HG02623 (cell line): ENCODE data around the gene SCG2.

ENCODE experiments used
- ATAC-seq: cut with Tn5 transposase; IDR thresholded peaks from one replicate; pipeline ENCODE4 v1.9.1; 2021; ENCODE audit warnings: moderate library complexity; ENCODE audit not compliant: unreplicated experiment

Gene SCG2

GRCh38 chr2:223582001-223582400, 20.2 kb downstream of the SCG2 start:
- no peak for ATAC-seq

DNA sequence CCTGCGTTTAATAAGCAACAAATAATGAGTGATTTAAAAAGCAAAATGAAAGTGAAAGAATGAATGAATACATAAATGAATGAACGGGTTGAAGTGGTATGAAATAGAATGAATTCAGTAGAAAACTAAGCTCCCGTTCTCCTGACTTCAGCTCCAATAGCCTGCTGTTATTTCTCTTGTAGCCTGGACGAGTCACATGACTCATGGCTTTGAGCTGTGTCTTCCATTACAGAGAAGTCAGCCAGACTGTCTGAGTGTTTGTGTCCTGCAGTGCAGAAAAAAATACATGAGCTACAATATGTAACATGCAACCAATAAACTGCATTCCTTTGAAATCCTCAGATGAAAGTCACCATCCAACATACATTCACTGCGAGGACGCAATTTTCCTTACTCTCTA, 21.2 kb downstream of the SCG2 start:
- ATAC-seq = no peak

- ATAC-seq = no peak
These were observed 23.3 kb downstream of the SCG2 start for GRCh38 chr2:223578846-223579245.

DNA sequence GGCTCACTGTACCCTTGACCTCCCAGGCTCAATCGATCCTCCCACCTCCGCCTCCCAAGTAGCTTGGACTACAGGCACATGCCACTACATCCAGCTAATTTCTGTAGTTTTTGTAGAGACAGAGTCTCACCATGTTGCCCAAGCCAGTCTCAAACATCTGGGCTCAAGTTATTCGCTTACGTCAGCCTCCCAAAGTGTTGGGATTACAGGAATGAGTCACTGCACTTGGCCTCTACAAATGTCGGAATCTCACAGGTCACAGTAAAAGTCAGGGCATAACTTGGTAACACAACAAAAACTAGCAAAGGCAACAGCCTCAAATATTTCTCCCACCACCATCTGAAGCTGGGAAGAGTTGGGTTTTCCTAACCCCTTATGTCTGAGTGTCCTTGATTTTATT, 25.3 kb downstream of the SCG2 start:
- ATAC-seq = no peak

DNA sequence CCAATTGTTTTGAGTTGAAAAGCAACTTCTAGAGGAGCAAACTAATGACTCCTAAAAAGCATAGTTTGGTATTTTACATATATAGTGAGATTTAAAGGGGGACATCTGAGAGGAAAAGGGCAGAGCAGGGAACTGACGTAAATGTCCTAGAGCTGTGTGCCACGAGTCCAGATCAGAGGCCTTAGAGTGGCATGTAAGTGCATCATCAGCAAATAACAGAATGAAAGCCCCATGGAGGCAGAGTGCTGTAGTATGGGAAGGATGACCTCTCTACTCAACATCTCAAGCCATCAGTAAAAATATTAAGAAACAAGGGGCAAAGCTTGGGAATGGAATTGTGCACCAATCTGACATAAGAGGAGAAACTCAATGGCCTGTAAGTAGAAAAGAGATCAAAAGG, 31.4 kb downstream of the SCG2 start:
- no peak for ATAC-seq

DNA sequence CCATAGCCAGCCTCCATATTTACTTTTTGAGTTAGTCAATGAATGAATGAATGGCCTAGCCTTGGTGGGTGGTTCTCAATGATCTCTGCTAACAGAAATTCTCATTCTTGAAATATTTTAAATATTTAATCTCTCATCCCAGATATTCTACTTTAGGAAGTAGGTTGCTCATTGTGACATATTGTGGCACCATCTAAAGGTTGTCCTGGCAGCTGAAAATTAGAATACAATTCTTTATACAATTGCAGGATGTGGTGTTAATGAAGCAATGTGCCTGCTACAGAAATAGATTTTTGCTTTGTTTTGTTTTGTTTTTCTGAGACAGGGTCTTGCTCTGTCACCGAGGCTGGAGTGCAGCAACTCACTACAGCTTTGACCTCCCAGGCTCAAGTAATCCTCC, 35.8 kb downstream of the SCG2 start:
- no peak for ATAC-seq

- no peak for ATAC-seq
These were observed 38.7 kb downstream of the SCG2 start for GRCh38 chr2:223563462-223563861.

DNA sequence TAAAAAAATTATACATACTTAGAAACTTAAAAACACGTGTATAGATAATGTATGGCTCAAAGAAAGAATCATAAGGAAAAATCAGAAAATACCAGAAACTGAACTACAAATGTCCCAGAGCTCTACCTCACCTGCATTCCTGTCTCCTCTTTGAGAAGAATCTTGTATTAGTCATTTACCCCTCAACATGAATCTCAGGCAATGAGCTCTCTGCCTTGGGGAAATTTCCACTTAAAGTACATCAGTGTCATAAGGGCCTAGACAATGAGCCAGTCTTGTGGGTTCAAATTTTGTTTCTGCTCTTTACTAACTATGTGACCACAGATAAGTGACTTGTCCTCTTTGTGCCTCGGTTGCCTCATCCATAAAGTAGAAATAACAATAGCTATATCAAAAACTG, 40.1 kb downstream of the SCG2 start:
- ATAC-seq = no peak

DNA sequence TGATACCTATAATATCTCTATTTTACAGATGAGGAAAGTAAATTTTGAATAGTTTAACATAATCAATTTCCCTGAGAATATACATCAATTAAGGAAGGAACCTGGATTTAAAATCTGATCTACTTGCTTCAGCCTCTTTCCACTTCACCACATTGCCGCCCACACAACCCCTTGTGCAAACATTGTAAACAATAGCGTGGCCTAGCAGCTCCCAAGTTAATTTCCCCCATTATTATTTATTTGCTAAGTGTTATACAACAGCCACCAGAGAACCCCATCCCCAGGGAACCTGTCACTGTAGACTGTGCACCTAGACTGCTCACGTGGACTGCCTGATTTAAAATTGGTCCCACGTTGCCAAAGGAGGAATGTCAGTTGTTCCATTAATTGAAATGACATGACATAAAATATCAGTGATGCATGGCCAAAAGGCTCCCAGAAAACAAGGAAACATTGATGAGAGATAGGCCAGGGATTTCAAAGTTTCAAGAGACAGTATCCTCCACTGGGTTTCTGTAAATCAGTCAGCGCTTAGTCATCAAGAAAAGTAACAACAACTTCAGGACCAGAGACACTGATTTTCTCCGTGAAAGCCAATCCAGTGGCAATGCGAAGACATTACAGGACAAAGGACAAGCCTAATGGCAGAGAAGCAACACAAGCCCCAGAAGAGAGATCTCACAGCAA, 41.3 kb downstream of the SCG2 start:
- ATAC-seq = no peak

DNA sequence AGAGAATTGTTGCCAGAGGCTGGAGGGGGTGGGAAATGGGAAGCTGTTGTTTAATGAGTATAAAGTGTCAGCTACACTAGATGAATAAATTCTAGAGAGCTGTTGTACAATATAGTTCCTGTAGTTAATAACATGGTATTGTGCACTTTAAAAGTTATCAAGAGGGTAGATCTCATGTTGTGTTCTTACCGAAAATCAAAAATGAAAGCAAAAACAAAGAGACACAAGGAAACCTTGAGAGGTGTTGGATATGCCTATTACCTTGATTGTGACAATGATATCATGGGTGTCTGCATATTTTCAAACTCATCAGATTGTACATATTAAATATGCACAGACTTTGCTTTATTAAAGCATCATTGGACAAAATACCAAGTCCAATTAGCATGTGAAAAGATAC, 43.2 kb downstream of the SCG2 start:
- ATAC-seq = no peak

- ATAC-seq = no peak
These were observed 47.2 kb downstream of the SCG2 start for GRCh38 chr2:223554923-223555322.

DNA sequence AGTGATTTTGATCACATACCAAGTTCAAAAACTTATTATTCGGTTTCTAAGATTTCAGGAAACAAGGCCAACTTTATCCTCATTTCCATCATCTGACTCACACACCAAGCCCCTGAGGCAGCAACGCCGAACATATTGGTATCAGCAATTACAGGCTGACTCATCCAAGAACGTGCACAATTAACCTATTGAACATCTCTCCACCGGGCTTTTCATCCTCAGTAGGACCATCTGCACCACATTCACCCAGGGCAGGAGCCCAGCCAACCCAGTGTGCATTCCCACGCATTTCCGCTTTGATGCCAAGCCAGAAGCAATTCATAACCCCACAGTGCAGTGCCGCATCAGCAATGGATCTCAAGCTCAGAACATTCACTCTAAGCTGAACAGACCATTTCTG, 52.9 kb downstream of the SCG2 start:
- no peak for ATAC-seq

DNA sequence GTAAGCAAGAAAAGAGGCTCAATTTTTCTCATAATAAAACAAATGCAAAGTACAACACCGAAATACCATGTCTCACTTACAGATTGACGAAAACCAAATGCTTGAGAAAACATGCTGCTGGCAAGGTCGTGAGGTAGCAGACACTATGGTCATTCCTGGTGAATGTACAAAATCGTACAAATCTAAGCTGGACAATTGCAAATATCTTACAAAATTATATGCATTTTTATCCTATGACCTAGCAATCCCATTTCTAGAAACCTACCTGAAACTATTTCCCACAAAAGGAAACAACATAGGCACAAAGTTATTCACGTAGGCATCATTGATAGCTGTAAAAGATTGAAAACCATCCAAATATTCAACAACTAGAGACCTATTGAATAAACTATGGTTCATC, 54.0 kb downstream of the SCG2 start:
- no peak for ATAC-seq
